Heart left ventricle (tissue), 16 donors: ENCODE results near the gene FOXP1. TPM values are rescaled to one million over a fixed set of nuclear protein-coding genes. Genes with fewer than 3 reads are reported as not detected.

ENCODE experiments used
- ATAC-seq, 4 donors: fragments of 200-7000 bp; cut with Tn5 transposase; one replicate each; pipeline ENCODE4 v1.9.1; 2020 to 2022; ENCODE audit warnings: moderate library complexity in 4 of 4, mild to moderate bottlenecking in 3 of 4, moderate number of reproducible peaks in 1 of 4
- DNase-seq, 5 donors: peaks; one replicate each; pipeline ENCODE4 v3.0.0-alpha.2; 2020
- H3K27ac ChIP-seq, 12 donors: fragments of 200-600 bp; sonication (generic) in 4 of 12; one replicate each; pipeline versions ENCODE4 v1.5.0 to v1.8.0; 2016 to 2022; ENCODE audit warnings: mild to moderate bottlenecking in 2 of 12
- H3K27me3 ChIP-seq, 9 donors: fragments of 200-600 bp; sonication (generic) in 2 of 9; one replicate each; pipeline versions ENCODE4 v1.5.1 to v1.8.0; 2016 to 2022; ENCODE audit warnings: mild to moderate bottlenecking in 3 of 9
- H3K36me3 ChIP-seq, 9 donors: fragments of 200-600 bp; sonication (generic) in 2 of 9; one replicate each; pipeline versions ENCODE4 v1.5.0 to v1.8.0; 2018 to 2022; ENCODE audit warnings: mild to moderate bottlenecking in 2 of 9
- H3K4me1 ChIP-seq, 12 donors: fragments of 200-600 bp; sonication (generic) in 4 of 12; one replicate each; pipeline versions ENCODE4 v1.5.0 to v1.8.0; 2016 to 2022; ENCODE audit warnings: mild to moderate bottlenecking in 3 of 12
- H3K4me3 ChIP-seq, 12 donors: fragments of 200-600 bp; sonication (generic) in 4 of 12; one replicate each; pipeline versions ENCODE4 v1.5.0 to v1.8.0; 2017 to 2022; ENCODE audit warnings: mild to moderate bottlenecking in 9 of 12, moderate library complexity in 4 of 12
- H3K9me3 ChIP-seq, 12 donors: fragments of 200-600 bp; sonication (generic) in 4 of 12; one replicate each; pipeline versions ENCODE4 v1.5.0 to v1.8.0; 2016 to 2022; ENCODE audit warnings: mild to moderate bottlenecking in 1 of 12
- POLR2A ChIP-seq, 2 donors: fragments of 450-650 bp; IDR thresholded peaks; one replicate each; pipeline ENCODE4 v1.6.1; 2017; ENCODE audit warnings: antibody characterized with exemption in 2 of 2, mild to moderate bottlenecking in 2 of 2, moderate library complexity in 2 of 2
- WGBS, 4 donors: extraction: QIAGEN DNeasy Blood & Tissue Kit in 2 of 4; methylation state at CpG; one replicate each; pipeline versions ENCODE4 v1.1.5 to v1.1.7; 2013 to 2018; 5-methylcytosine and 5-hydroxymethylcytosine counted together
- intact Hi-C, 10 donors: fragments of 100-400 bp; cut with DNase I; formaldehyde crosslinking; loops; one replicate each; pipeline versions ENCODE4 v1.11.1 to v1.14.2; 2022
- polyA plus RNA-seq, 2 donors: library from polyadenylated mRNA; stranded (reverse); fragments of 200-250 nt; gene quantifications; one replicate each; pipeline ENCODE4 v1.2.3, GENCODE V29; 2013
- total RNA-seq, 9 donors: library from RNA; depleted of rRNA in 2 of 9; stranded (reverse); fragments of >200 nt in 2 of 9; fragmentation: NEBNext Ultra II Directional in 3 of 9; extraction: Animal tissue kit (Norgen Biotek cat#: 25700) in 3 of 9; gene quantifications; one replicate each; pipeline versions ENCODE4 v1.1.0 to v1.2.4, GENCODE V29; 2016 to 2023
- TF ChIP-seq, protein P1 (sequence below), 12 donors: fragments of 200-600 bp; sonication (generic) in 4 of 12; IDR thresholded peaks; one replicate each; pipeline versions ENCODE4 v1.5.0 to v1.8.0; 2018 to 2022; ENCODE audit warnings: antibody characterized with exemption in 12 of 12, mild to moderate bottlenecking in 5 of 12
- donor health status: ischemic (EF 13 %, LVEDD 7.1; RV severe dilation, severe dysfunction).
- donor health status: healthy with polysubstance abuse.
- donor health status: DM: no; HTN: yes; CAD: no.
- donor health status: DM: no; HTN: no; CAD: no.
- donor health status: ischemic (EF 25% LVEDD 6.9; RV normal size, moderate dysfunction).
- donor health status: ischemic (EF 25% LVEDD 5.7; RV mildly dilated, moderate dysfunction).
- donor health status: healthy.
- donor health status: DM: yes; HTN: yes; CAD: no.
- donor health status: ischemic (EF 35%, LVEDD 5.7; RV mildly dilated, moderate dysfunction).
- donor health status: nonischemic (EF 11% LVEDD 7.7; RV severe dilation, severe dysfunction).
- donor health status: DM: yes; HTN: yes; CAD: no.
- donor health status: PGD.
- donor health status: ischemic (EF 29% LVEDD 5.4; RV normal size, mild dysfunction).
- donor health status: nonischemic (EF 23%, LVEDD 6.1; RV moderate dilation, normal function).

FOXP1 gene
- total and polyA plus RNA-seq, 11 donors: 14.9 to 67.8 (median 41.1) TPM

DNA sequence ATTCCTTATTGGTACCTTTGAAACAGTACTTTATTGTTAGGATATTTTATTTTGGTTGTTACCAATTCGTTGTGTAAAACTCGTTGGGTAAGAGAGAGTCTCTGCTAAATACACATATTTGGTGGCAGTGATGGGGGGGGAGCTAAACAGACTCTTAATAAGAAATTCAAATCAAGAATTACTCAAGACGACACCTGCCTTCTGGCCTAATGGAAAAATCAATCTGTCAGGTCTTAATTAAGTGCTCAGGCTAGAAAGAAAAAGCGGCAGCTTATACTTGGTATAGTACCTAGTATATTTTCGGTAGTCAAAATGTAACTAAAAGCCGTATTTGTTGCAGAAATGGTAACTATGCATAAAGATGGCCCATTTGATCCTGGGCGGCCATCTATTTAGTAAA lies 18.2 kb downstream of the FOXP1 start:
- no peak overlapping the region for H3K27ac ChIP-seq
- no peak for ATAC-seq
- peaks cover 0 to 15% (median under 1%) of the 10 kb centered on the region in 9 donors for H3K36me3 ChIP-seq
- 92 to 96% (median 94%) methylated on average over 7 of the region's 7 CpGs for WGBS, 4 donors
- no peak for TF ChIP-seq POLR2A (IDR thresholded peaks at IDR 0.05)
- TF ChIP-seq, protein P1, sequence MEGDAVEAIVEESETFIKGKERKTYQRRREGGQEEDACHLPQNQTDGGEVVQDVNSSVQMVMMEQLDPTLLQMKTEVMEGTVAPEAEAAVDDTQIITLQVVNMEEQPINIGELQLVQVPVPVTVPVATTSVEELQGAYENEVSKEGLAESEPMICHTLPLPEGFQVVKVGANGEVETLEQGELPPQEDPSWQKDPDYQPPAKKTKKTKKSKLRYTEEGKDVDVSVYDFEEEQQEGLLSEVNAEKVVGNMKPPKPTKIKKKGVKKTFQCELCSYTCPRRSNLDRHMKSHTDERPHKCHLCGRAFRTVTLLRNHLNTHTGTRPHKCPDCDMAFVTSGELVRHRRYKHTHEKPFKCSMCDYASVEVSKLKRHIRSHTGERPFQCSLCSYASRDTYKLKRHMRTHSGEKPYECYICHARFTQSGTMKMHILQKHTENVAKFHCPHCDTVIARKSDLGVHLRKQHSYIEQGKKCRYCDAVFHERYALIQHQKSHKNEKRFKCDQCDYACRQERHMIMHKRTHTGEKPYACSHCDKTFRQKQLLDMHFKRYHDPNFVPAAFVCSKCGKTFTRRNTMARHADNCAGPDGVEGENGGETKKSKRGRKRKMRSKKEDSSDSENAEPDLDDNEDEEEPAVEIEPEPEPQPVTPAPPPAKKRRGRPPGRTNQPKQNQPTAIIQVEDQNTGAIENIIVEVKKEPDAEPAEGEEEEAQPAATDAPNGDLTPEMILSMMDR (IDR thresholded peaks at IDR 0.05): no peak
- no peaks in the 10 kb centered on the region for H3K27me3 ChIP-seq
- peaks cover 0 to 17% (median 4%) of the 10 kb centered on the region in 12 donors for H3K4me1 ChIP-seq
- intact Hi-C loops: loop anchor here in 1 of 10 donors (10.0 kb wide), 1 partner anchor 141 kb away; no protein-coding TSS in a partner anchor
- H3K4me3 ChIP-seq: no peak overlapping the region
- H3K9me3 ChIP-seq: no peaks in the 10 kb centered on the region
- no peak for DNase-seq

- H3K9me3 ChIP-seq: no peaks in the 10 kb centered on the region
- intact Hi-C loops: loop anchor here in 1 of 10 donors (10.0 kb wide), 1 partner anchor 140 kb away; no protein-coding TSS in a partner anchor
- no peak for TF ChIP-seq POLR2A (IDR thresholded peaks at IDR 0.05)
- TF ChIP-seq, protein P1 (IDR thresholded peaks at IDR 0.05): no peak
- H3K27ac ChIP-seq: no peak overlapping the region
- peaks cover 0 to 15% (median 0%) of the 10 kb centered on the region in 9 donors for H3K36me3 ChIP-seq
- H3K4me3 ChIP-seq: no peak overlapping the region
- H3K4me1 ChIP-seq: peaks cover 0 to 17% (median 5%) of the 10 kb centered on the region in 12 donors
- ATAC-seq: no peak
- DNase-seq: no peak
- H3K27me3 ChIP-seq: no peaks in the 10 kb centered on the region
- 78 to 88% (median 83%) methylated on average over 6 of the region's 6 CpGs for WGBS, 4 donors
Observed at GRCh38 chr3:71564361-71564760, 19.2 kb downstream of the FOXP1 start.

DNA sequence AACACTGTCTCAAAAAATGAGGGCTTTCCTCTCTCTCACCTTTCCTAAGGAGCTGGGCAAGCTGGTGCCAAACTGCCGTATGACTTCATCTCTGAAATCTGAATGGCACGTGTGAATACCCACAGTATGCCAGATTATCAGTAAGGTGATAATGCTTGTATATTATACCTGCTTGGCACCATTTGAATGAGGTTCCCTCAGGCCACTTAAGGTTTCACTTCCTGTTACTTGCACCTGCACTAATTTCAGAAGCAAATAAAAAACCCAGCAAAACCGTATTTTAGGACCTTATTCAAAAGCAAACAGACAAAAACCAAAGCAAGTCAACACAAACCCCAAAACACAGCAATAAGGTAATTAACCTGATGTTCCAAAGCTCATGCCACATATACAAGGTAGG lies 19.7 kb downstream of the FOXP1 start:
- no peaks in the 10 kb centered on the region for H3K9me3 ChIP-seq
- H3K36me3 ChIP-seq: peaks cover 0 to 15% (median 0%) of the 10 kb centered on the region in 9 donors
- WGBS, 4 donors: 51 to 73% (median 66%) methylated on average over 3 of the region's 3 CpGs
- peaks cover 0 to 17% (median 5%) of the 10 kb centered on the region in 12 donors for H3K4me1 ChIP-seq
- intact Hi-C loops: loop anchor here in 1 of 10 donors (10.0 kb wide), 1 partner anchor 139 kb away; no protein-coding TSS in a partner anchor
- DNase-seq (no peak), ATAC-seq (no peak)
- H3K4me3 ChIP-seq: no peak overlapping the region
- H3K27ac ChIP-seq: no peak overlapping the region
- no peaks in the 10 kb centered on the region for H3K27me3 ChIP-seq
- TF ChIP-seq, protein P1 (IDR thresholded peaks at IDR 0.05): no peak
- TF ChIP-seq POLR2A (IDR thresholded peaks at IDR 0.05): no peak

GRCh38 chr3:71562938-71563337 lies 20.6 kb downstream of the FOXP1 start:
- Histone ChIP-seq H3K4me3 (no peak overlapping the region), H3K9me3 (no peaks in the 10 kb centered on the region), H3K27me3 (no peaks in the 10 kb centered on the region), H3K4me1 (peaks cover 0 to 10% (median 5%) of the 10 kb centered on the region in 12 donors), H3K27ac (no peak overlapping the region), H3K36me3 (peaks cover 0 to 15% (median 0%) of the 10 kb centered on the region in 9 donors)
- no peak for DNase-seq
- intact Hi-C loops: loop anchor here in 1 of 10 donors (10.0 kb wide), 1 partner anchor 138 kb away; no protein-coding TSS in a partner anchor
- TF ChIP-seq, protein P1 (IDR thresholded peaks at IDR 0.05): no peak
- TF ChIP-seq POLR2A (IDR thresholded peaks at IDR 0.05): no peak
- ATAC-seq: no peak
